NCI-H446 treated with DMSO at 0.1 percent for 48 hours (cell line): ENCODE measurements around the gene EVX2.
A peak's percentile ranks its signal among the peaks of the same experiment; 100 is the strongest.

Source experiments
- DNase-seq: peaks from one replicate; lab custom pipeline; 2025; lab: John Stamatoyannopoulos, UW

The EVX2 gene

GRCh38 chr2:176083796-176084261 lies at the start of gene EVX2:
Gene EVX2 (minus strand): TSS chr2:176083962. CDS start chr2:176083776, 186 bp downstream.
- no peak for DNase-seq

GRCh38 chr2:176133389-176133788 lies 49.6 kb upstream of the EVX2 start:
- DNase-seq: no peak

- no peak for DNase-seq
These were observed 48.7 kb upstream of the EVX2 start for GRCh38 chr2:176132205-176133171.

DNA sequence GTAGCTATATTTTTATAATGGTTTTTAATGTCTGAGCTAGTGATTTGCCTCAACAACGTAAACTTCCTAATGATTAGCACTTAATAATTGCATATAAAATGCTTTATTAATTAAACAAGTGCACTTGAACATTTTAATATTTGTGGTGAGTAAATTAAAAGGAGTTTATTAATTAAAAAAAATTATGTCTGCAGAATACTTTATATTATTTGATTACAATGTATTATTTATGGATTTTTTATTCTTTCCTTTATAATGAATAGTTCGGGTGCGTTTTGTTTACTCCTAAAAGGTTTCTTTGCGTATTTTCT lies 48.0 kb upstream of the EVX2 start:
- no peak for DNase-seq

DNA sequence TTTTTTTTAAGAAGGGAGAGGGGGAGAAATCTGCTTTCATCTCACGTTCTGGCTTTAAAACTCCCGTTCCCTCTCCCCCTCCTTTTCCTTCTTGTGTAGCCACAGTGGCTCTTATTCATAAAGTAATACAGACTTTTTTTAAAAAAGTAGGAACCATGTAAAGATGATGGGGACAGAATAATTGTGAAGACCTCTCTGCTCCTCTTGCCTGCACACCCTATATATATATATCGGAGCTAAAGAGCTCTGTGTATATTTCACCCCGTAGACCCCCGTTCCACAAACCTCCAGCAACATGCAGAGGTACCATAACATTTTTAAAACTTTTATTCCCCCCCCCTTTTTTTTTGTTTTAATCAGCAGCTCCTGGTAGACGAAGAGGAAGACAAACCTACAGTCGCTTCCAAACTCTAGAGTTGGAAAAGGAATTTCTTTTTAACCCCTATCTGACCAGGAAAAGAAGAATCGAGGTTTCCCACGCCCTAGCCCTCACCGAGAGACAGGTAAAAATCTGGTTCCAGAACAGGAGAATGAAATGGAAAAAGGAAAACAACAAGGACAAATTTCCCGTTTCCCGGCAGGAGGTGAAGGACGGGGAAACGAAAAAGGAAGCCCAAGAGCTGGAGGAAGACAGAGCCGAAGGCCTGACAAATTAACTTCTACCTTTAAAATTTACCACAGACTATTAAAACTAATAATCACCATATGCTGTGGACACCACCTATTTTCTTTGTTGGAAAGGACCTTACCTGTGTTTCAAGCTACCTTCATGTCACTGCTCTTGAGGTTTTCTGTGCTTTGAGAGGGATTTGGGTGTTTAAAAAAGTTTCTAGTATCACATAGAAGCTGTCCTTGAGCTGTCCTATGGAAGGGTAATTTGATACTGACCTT lies 47.4 kb upstream of the EVX2 start:
- no peak for DNase-seq

- no peak for DNase-seq
These were observed 46.6 kb upstream of the EVX2 start for GRCh38 chr2:176130147-176130956.

DNA sequence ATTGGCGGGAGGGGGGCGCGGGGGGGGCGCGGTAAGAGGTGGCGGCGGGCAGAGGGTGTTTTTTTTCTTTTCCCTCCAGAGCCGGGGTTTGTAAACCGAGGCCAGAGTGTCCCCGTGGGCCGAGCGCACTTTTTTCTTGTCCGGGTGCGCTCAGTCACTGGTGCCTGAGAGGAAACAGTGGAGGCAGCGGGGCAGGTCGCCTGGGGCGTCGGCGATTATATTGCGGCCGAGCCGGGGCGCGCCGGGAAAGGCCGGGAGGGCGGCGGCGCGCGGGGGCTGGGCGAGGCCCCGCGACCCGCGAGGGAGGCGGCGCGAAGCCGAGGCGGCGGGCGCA lies 46.0 kb upstream of the EVX2 start:
- DNase-seq: no peak

- peak; percentile 19 for DNase-seq
These were observed 45.4 kb upstream of the EVX2 start, which contains the start of gene HOXD8 for GRCh38 chr2:176128982-176129796. Gene HOXD8 (plus strand): TSS chr2:176129705. CDS start chr2:176130367, 662 bp downstream.

DNA sequence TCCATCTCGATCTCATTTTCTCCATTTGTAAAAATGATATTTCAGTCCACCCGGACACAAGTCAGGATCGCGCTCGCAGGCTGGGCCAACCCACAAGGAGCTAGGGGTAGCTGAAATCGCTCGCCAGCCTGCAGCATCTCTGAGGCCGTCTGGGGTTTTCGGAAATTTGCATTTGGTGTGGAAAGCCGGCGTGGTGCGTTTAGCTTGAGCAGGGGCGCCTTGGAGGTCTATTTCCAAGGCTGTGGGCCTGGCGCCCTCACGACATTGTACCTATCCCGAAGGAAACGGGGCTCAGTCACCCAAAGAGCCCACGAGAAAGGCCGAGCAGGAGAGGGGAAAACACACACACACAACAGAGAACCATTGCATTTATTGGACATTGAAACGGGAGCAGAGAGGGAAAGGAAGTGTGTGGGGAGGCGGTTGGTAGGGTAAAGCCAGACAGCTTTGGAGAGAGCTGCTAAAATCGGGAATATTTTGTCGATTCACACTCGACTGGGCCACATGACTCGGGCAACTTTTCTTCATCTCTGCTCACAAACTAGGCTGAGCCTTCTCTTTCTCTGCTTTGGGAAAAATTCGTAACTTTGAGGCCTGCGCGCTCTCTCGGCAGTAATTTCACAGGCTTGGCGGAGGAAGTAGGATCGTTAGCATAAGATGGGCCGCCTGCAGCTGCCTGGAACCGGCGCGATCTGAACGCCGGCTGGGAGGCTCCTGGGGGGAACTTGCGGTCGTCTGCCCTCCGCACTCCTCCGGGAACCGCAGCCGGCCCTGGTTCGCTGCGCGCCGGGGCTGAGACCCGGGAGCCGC lies 44.6 kb upstream of the EVX2 start:
- DNase-seq: no peak

DNA sequence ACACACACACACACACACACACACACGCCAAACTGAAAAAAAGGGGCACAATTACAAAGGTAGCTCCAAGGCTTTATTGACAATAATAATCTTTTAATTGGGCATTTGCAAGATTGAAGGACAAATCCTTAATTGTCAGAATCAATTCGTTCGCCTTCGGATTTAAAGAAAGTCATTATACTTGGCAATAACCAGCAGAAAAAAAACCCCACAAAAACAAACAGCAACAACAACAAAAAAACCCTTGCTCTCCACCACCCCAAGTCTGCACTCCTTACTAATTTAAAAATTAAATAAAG lies 44.0 kb upstream of the EVX2 start:
- no peak for DNase-seq

- peak; percentile 21 for DNase-seq
These were observed 43.4 kb upstream of the EVX2 start for GRCh38 chr2:176126929-176127773.

DNA sequence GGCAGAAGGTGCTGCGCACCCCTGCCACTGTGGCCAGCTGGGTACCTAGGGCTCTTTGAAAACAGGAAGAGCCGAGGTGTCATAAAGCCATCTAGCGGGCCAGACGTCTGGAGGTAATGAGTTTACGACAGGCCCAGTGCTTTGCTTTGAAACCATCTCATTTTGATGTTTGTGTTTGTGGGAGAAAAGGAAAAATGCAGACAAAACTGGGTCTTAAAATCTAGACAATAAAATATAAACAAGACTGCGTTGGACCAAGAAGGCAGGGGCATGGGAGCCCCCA lies 42.0 kb upstream of the EVX2 start:
- no peak for DNase-seq

GRCh38 chr2:176124947-176125771 lies 41.4 kb upstream of the EVX2 start:
- DNase-seq: no peak

DNA sequence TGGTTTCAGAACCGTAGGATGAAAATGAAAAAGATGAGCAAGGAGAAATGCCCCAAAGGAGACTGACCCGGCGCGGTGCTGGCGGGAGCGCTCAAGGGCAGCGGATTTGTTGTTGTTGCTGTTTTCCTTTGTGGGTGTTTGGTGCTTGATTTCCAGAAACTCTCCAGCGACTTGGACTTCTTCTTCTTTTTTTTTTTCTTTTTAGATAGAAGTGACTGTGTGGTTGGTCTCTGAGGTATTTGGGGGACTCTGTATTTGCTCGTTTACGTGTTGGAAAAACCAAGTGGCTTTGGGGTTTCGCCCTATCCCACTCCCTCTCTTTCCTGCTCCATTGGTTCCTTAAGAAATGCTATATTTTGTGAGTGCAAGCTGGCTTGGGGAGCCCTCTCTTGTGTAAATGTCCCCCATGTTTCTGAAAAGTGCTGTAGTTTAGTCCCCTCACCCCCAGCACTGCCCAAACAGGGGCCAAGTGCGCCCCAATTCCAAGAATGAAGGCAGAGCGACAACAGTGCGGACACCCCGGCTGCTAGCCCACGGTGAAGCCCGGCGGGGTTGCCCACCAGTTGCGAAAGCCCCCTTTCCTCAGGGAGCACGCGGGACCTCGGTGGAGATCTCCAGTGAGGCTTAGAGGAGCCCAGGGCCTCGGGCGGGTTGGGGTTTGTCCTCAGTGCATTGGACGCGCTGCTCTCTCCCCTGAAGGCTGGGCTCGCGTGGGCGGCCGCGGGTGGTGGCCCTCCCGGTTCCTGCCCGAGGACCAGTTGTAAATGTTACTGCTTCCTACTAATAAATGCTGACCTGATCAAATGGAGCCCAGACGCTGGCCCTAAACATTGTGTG lies 40.6 kb upstream of the EVX2 start:
- no peak for DNase-seq

DNA sequence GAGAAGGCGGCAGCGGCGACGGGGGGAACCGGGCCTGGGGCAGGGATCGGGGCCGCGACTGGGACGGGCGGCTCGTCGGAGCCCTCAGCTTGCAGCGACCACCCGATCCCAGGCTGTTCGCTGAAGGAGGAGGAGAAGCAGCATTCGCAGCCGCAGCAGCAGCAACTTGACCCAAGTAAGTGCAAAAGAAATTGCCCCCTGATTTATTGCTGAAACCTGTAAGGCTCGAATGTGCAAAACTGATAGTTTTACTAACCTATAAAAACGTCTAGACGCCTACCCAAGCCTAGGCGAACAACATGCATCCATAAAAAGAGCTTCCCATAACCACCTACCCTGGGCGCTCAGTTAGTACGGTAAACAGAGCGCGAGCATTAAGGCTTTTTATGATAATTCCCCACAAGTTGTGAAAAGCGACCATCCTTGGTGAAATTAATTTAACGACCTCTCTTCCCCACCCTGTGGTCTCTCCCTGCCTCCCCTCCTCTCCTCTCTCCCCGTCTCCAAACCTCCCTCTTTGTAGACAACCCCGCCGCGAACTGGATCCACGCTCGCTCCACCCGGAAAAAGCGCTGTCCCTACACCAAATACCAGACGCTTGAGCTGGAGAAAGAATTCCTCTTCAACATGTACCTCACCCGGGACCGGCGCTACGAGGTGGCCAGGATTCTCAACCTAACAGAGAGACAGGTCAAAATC lies 39.8 kb upstream of the EVX2 start:
- DNase-seq: no peak

DNA sequence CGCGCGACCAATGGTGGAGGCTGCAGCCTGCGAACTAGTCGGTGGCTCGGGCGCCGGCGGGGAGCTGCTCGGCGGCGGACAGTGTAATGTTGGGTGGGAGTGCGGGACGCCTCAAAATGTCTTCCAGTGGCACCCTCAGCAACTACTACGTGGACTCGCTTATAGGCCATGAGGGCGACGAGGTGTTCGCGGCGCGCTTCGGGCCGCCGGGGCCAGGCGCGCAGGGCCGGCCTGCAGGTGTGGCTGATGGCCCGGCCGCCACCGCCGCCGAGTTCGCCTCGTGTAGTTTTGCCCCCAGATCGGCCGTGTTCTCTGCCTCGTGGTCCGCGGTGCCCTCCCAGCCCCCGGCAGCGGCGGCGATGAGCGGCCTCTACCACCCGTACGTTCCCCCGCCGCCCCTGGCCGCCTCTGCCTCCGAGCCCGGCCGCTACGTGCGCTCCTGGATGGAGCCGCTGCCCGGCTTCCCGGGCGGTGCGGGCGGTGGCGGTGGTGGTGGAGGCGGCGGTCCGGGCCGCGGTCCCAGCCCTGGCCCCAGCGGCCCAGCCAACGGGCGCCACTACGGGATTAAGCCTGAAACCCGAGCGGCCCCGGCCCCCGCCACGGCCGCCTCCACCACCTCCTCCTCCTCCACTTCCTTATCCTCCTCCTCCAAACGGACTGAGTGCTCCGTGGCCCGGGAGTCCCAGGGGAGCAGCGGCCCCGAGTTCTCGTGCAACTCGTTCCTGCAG lies 39.1 kb upstream of the EVX2 start, which contains the start of gene HOXD9:
TSS of gene HOXD9 (plus strand) at position 37 of the 728 bp plus-strand sequence. CDS start at position 87, 50 bp downstream.
- DNase-seq: peak; percentile 55
